HG02970 (cell line): Measurements from ENCODE around the gene MPC1.

Experiments used
- ATAC-seq: cut with Tn5 transposase; IDR thresholded peaks from one replicate; pipeline ENCODE4 v1.9.1; 2021; ENCODE audit warnings: mild to moderate bottlenecking, moderate library complexity, moderate number of reproducible peaks; ENCODE audit not compliant: unreplicated experiment, low FRiP score

MPC1 gene

DNA sequence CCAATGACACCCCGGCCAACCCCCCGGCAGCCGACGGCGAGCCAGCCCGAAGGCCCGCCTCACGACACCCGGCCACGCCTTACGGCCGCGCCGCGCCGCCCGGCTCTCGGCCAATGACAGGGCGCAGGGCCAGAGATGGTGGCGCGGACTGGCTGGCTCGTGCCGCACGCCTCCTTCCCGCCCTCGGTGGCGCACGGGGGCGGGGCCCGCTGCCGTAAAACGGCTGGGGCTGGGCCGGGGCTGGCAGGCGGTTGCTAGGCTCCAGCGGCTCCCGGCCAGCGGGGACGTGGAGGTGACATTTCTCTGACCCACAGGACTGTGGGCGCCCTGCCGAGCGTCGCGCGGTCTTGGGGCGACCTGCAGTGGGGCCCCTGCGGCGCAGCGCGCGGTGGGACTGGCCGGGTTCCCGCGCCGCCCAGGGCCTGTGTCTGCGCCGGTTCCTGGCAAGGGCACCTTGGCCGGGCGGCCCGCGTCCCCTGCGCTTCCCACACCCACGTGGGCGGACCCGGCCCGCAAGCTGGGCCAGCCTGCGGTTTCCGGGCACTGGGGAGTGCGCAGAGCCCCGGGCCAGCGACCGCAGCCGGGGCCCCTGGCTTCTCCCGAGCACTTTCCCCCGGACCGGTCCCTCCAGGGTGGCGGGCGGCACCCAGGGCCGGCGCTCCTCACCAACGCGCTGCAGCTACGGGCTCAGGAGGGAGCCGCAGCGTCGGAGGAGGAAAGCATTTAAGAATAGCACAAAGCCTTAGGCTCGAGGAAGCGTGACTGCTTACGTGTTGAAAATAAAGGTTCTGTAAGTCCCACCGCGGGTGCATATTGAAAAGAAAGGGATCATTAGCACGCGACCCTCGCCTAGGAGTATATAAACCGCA is at the start of gene MPC1:
MPC1 (minus strand) TSS at position 8 of the 869 bp plus-strand sequence. CDS start 64 bp downstream, outside the sequence.
- ATAC-seq: peak; percentile 88

DNA sequence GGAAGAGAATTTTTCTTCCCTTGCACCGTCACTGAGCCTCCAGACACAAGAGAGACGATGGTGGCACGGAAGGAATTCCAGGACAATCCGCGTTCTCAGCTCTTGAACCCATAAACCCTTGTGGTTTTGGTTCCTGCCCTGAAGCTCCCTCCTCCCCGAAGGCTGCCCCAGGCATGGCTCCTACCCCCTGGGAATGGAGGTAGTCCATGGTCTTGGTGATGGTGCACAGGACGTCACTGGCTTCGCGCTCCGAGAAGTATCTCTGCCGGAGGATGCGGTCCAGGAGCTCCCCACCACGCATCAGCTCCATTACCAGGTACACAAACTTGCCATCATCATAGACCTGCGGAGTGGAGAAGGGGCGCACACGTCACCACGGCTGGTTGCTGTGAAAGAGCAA is 47.5 kb upstream of the MPC1 start:
- ATAC-seq: no peak

DNA sequence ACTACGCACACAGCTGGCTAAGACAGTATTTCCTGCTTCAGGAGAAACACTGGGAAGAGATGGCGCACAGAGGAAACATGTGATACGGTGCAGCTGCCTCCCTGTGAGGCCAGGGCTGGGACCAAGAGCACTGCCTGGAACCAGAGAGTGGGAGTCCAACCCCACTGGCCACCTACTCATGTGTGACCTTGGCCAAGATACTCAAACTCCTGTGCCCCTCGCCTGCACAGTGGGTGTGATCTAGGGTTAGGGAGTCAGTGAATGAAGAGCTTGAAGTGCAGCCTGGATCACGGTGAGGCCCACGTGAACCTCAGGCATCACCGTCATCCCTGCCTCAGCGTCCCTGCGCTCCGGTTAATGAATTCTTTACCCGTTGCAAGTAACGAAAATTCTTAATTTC is 41.7 kb upstream of the MPC1 start:
- ATAC-seq: no peak

DNA sequence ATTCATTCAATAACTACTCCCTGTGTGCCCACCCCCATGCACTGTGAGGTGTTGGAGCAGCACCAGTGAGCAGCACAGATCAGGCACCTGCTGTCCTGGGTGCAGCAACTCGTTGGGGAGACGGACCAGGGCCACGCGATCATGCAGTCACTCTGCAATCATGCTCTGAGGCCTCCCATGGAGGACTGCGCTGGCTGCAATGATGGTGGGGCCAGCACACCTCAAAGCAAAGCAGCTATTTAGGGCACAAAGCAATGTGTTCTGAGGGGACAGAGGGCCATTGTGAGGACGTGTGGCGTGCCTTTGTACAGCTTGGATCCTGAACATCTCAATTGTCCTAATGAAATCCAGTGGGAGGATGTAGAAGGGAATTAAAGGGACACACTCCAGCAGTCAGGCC is 41.0 kb upstream of the MPC1 start:
- no peak for ATAC-seq

DNA sequence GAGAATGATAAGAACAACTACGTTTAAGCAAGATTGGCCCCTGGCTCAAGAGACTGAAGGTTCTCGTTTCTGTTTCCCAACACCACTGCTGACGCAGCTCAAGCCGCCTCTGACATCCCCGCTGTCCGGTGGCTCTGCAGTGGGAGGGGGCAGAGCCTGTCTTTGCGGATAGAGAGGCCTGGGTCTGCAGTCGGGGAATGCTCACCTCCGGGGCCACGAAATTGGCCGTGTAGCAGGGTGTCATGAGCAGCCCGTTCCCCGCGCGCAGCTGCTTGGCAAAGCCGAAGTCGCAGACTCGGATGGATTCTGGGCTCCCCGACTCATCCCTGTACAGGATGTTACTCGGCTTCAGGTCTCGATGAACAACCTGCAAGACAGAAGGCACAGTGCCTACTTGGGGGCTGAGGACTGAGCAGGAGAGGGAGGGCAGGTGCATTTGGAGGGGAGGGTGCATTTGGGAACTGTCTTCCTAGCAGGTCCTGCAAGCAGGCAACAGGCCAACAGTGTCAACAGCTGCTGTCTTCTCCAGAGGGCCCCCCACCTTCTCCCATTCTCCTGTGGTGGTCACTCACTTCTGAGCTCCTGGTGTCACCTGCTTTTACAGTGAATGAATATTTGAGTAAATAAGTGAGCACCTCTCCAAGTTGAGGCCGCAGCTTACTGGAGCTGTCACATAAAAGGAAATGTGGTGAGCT is 40.5 kb upstream of the MPC1 start:
- no peak for ATAC-seq

DNA sequence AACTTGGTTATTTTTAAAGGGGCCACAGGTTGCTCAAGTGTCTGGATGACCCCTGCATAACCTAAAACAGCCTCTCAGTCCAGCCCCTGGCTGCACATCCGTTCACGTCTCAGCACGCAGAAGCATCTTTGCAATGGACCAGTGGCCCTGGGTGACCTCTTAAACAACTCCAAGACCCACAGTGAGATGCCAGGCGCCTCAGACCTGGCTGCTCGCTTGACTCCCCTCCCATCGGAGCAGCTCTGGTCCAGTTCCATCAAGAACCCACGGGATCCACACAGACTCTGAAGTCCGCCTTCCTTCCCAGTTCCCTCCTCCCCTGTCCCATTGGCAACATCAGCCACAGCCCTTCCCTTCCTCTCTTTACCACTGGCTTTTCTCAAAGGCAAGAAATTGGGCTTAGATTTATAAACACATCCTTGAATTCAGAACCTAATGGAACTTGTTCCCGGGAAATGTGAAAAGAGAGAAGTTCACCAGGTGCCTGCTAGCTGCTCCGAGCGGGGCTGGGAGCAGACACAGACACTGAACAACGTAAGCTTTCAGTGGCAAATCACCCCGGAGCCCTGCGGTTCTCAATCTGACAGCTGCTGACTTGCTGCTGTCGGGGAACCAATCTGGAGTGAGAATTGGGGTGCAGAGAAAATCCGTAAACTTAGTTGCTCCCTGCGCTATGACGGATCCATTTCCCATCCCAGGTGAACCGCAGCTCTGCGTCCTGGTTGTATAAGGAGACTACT is 39.6 kb upstream of the MPC1 start:
- ATAC-seq: no peak

DNA sequence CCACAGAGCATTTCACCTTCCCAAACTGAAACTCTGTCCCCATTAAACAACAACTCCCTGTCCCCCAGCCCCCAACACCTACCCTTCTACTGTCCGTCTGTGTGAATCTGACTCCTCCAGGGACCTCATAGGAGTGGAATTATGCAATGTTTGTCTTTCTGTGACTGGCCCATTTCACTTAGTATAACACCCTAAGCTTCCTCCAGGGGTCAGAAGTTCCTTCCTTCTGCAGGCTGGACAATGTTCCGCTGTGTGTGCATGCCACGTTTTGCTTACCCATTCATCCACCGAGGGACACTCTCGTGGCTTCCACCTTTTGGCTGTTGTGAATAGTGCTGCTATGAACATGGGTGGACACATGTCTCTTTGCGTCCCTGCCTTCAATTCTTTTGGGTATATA is 37.6 kb upstream of the MPC1 start:
- no peak for ATAC-seq

DNA sequence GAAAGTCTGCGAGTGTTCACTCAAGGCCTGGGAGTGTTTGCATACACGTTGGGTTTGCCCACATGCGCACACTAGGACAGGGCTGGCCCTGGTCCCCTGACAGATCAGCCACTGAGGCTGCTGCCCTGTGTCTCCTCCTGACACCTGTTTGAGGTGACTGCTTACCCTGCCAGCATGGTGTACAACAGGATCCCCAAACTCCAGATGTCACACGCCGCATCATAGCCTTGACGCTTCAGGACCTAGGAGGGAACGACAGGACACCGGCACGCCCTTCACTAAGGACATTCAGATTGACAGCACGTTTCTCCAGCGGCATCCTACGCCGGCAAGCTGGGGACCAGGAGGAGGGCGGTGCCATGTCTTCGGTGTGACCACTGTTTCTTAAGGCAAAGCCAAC is 37.0 kb upstream of the MPC1 start:
- ATAC-seq: no peak

DNA sequence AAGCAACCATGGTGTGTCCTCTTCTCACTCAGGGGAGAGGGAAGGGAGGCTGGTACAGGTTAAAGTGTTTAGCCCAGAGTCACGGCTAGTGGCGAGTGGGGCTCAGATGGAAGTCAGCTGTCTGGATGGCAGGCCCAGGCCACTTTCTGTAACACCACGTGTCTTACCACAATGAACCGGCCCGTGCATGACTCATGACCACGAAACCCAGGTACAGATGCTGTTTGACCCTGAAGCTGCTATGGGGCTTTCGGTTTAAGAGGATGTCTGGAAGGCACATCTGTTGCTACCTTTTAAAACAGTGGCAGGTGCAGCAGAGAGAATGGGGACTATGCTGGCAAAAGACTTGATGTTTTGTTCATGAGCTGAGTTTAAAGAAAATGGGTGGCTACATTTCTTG is 36.5 kb upstream of the MPC1 start:
- peak; percentile 90 for ATAC-seq

DNA sequence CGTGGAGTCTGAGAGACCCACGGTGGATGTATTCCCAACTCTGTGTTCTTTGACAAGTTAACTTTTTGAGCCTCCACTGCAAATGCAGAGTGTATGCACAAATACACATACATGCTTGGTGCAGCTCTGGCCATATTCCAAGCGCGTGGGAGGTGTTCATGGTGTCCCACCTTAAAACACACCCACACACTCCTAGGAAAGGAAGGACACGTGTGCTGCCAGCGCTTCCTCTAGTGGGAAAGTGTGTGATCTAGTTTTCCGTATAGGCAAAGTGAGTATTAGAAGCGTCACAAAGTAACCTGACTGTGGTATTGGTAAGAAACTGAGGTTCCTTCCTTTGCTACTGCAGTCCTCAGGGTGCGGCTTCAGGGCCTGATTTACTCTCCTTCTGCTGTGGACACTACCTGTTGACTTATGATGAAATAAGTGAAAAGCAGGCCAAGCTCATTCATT is 36.0 kb upstream of the MPC1 start:
- no peak for ATAC-seq

DNA sequence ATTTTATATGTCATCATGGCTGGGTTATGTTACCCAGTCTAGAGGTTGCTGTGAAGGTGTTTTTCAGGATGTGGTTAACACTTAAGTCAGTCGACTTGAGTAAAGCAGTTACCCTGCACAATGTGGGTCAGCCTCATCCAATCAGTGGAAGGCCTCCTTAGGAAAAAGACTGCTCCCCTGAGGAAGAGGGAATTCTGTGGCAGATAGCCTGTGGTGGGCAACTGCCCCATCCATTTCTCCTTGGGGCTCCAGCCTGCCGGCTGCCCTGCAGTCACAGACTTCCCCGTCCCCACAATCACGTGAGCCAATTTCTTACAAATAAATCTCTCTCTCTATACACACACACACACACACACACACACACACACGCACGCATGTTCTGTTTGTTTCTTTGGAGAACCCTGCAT is 34.5 kb upstream of the MPC1 start:
- no peak for ATAC-seq

DNA sequence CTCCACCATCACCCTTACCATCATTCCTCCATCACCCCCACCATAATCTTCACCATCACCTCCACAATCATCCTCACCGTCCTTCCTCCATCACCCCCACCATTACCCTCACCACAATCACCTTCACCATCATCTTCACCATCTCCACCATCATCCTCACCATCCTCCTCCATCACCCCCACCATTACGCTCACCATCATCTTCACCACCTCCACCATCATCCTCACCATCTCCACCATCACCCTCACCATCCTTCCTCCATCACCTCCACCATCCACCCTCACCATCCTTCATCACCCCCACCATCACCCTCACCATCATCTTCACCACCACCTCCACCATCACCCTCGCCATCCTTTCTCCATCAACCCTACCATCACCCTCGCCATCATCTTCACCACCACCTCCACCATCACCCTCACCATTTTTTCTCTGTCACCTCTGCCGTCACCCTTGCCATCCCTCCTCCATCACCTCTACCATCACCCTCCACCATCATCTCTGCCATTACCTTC is 33.1 kb upstream of the MPC1 start:
- no peak for ATAC-seq

DNA sequence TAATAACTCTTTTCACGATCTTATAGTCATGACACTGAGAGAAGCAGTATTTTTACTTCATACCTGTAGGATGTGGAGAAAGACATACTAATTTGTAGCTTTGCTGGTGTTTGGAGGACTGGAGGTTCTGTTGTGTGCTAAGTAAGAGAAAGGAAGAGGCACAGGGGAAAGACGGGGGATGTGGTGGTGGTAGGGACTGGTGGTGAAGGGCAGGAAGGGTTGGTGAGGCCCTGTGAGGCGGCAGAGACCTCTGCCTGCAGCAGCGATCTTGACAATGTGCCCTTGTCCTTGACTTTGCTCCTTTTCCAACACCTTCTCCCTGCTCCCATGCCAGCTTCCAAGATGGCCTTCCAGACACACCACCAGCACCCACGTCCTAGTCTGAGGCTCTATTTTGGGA is 32.6 kb upstream of the MPC1 start:
- no peak for ATAC-seq

DNA sequence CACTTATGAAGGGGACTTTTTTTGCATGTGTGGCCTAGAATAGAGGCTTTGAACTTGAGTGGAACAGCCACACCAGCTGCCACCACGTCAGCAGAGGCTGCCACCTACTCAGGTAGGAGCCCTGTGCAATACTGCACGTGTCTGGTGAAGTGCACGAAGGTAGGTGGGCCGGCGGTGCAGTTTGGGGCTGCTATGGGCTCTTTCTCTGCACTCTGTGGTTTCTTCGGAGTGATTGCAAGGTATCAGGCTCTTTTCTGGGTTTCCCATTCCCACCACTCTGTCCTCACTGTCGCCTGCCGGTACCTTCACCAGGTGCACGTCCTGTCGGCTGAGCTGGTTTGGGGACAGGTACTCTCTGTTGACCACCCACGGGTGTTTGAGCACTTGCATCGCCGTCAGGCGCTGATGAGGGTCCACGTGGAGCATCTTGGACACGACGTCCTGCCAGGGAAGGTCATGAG is 30.8 kb upstream of the MPC1 start:
- ATAC-seq: no peak

DNA sequence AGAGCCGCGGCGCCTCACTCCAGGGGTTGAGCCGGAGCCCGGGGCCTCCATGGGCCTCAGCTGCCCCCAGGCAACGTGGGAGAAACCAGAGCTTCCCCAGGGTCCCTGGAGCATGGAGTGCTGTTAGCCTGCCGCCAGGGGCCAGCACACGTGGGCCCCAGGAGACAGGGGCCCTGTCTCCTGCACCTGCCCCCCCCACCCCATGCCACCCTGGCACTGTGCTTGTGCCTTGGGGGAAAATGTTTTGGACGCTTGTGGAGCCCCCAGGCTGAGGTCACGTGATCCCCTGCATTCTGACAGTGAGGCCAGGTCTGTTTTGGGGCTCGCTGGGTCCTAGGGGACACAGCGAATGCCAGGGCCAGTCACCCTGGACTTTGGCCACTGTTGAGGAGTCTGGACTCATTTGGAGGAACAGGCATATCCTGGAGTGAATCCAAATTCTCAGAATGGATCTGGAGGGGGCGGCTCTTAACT is 30.2 kb upstream of the MPC1 start:
- ATAC-seq: no peak

DNA sequence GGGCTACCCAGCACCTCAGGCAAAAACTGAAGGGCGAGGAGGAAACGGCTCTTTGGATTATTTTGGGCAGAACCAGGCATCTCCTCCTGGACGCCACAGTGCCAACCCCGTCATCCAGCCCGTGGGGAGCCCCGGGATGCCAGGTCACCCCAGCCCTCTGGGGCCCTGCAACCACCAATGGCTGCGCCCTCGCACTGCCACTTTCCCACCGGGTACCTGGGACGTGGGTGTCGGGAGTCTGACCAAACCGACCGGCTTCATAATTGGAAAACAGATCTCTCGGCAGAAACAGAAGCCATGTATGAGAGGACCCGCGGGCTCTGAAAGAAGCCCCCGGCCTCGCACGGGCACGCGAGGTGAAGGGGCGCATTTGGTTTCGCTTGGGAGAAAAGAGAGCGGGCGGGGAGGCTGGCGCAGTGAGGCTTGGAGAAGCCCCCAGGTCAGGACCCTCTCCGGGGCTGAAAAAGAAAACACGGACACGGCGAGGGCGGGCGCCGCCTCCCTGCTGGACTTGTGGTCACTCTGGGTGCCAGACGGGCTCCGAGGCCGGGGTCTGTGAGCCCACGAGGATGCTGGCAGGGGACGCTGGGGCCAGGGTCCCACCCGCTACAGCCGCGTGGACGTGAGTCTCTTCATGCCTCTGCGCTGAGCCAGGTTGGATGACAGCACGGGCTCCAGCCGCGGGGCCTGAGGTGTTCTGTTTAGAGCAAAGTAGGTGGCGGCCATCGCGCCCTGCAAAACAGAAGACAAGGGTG is 29.6 kb upstream of the MPC1 start:
- no peak for ATAC-seq

DNA sequence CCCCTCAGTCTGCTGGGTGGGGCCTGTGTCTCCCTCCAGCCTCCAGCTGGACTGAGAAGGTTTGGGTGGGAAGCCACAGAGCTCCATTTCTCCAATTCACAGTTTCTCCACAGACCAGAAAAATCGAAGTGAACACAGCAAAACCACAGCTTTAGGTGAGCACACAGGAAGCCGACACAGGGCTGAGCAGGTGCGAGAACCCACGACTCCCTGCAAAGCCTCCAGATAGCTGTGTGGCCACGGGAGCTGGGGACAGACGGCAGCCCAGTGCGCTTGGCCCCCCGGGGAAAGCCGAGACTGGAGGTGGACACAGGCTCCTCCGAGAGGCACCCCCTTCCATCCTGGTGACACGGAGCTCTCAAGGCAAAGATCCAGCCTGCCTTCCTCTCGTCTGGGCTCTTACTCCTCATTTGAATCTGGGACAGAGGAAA is 29.0 kb upstream of the MPC1 start:
- ATAC-seq: no peak

DNA sequence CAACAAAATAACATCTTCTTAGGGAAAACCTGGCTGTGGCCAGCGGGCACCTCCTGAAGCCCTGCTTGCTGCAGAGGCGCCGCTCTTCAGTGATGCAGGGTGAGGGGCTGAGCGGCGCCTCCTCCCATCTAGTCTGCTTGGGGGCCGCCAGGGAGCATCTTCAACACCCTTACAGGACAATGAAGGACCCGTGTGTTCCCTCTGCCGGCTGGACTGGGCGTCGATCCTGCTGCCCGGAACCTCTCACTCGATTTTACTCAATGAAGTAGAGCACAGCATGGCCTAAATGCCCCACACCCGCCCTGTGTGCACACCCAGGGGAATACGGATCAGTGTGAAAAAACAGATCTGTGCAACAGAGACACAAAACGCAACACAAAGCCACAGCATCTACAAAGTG is 28.5 kb upstream of the MPC1 start:
- ATAC-seq: no peak

DNA sequence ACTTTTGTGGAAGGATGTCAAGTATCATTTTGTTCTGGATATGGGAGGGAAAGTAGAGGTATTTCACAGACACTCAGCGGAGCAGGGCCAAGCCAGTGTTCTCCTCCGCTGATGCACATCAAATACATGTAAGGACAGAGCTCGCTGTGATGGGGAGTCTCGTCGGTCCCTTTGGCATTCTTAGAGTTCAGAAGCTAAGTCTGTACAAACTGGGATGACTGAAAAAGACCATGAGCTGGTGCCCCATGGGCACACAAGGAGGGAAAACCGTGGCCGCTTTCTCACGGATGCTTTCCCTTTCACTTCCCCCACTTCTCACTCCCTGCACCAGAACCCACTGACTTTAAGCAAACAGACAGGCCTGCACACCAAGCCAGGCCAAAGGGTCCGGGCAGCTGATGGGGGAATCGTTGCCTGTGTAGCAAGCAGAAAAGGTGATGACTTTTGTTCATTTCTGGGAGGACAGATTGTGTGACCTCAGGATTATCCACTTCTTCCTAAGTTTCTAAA is 27.7 kb upstream of the MPC1 start:
- ATAC-seq: no peak
